GM21526 (cell line): Measurements from ENCODE around the gene RALGAPA1.

ENCODE experiments used
- ATAC-seq: cut with Tn5 transposase; IDR thresholded peaks from one replicate; pipeline ENCODE4 v1.9.1; 2021; ENCODE audit warnings: moderate library complexity; ENCODE audit not compliant: unreplicated experiment, low FRiP score

Gene RALGAPA1

GRCh38 chr14:35705636-35706035, 103.5 kb downstream of the RALGAPA1 start:
- ATAC-seq: no peak

- ATAC-seq: no peak
Observed at GRCh38 chr14:35704793-35705493, 104.2 kb downstream of the RALGAPA1 start.

- no peak for ATAC-seq
Observed at GRCh38 chr14:35701531-35701930, 107.6 kb downstream of the RALGAPA1 start.

- ATAC-seq: no peak
Observed at GRCh38 chr14:35699791-35700444, 109.2 kb downstream of the RALGAPA1 start.

- no peak for ATAC-seq
Observed at GRCh38 chr14:35696575-35696974, 112.5 kb downstream of the RALGAPA1 start.

- no peak for ATAC-seq
Observed at GRCh38 chr14:35696119-35696518, 113.0 kb downstream of the RALGAPA1 start.

- no peak for ATAC-seq
Observed at GRCh38 chr14:35695647-35696046, 113.4 kb downstream of the RALGAPA1 start.

- ATAC-seq: no peak
Observed at GRCh38 chr14:35695072-35695471, 114.0 kb downstream of the RALGAPA1 start.

- ATAC-seq: no peak
Observed at GRCh38 chr14:35689000-35689460, 120.1 kb downstream of the RALGAPA1 start.

- no peak for ATAC-seq
Observed at GRCh38 chr14:35688126-35688826, 120.8 kb downstream of the RALGAPA1 start.

- ATAC-seq: no peak
Observed at GRCh38 chr14:35687335-35687939, 121.7 kb downstream of the RALGAPA1 start.

- peak; percentile 71 for ATAC-seq
Observed at GRCh38 chr14:35683688-35684087, 125.4 kb downstream of the RALGAPA1 start.

- no peak for ATAC-seq
Observed at GRCh38 chr14:35682802-35683201, 126.3 kb downstream of the RALGAPA1 start.

GRCh38 chr14:35678403-35679028, 130.6 kb downstream of the RALGAPA1 start:
- no peak for ATAC-seq

- no peak for ATAC-seq
Observed at GRCh38 chr14:35669782-35670181, 139.3 kb downstream of the RALGAPA1 start.

GRCh38 chr14:35666429-35667043, 142.6 kb downstream of the RALGAPA1 start:
- ATAC-seq: no peak

GRCh38 chr14:35661875-35662274, 147.2 kb downstream of the RALGAPA1 start:
- no peak for ATAC-seq

GRCh38 chr14:35653045-35653444, 156.1 kb downstream of the RALGAPA1 start:
- no peak for ATAC-seq

- no peak for ATAC-seq
Observed at GRCh38 chr14:35643513-35643912, 165.6 kb downstream of the RALGAPA1 start.

GRCh38 chr14:35637851-35638250, 171.2 kb downstream of the RALGAPA1 start:
- ATAC-seq: no peak
